ENCODE results near the gene FBXO11.

- TF ChIP-seq CREB5 (CRISPR knock-in tag; IDR thresholded peaks at IDR 0.05; ENCODE audit: low read depth), result no peak
- no peak for TF ChIP-seq CSRNP3 (CRISPR knock-in tag; IDR thresholded peaks at IDR 0.05)
- TF ChIP-seq RARB (CRISPR knock-in tag; IDR thresholded peaks at IDR 0.05), result no peak
- TF ChIP-seq ZNF70 (CRISPR knock-in tag; IDR thresholded peaks at IDR 0.05), result no peak
- TF ChIP-seq PPARA (CRISPR knock-in tag; IDR thresholded peaks at IDR 0.05; ENCODE audit: borderline replicate concordance), result no peak
- no peak for TF ChIP-seq POU6F1 (CRISPR knock-in tag; IDR thresholded peaks at IDR 0.05; ENCODE audit: borderline replicate concordance, low read depth)
- no peak for TF ChIP-seq ZFP30 (CRISPR knock-in tag; IDR thresholded peaks at IDR 0.05)
- no peak for TF ChIP-seq TOX (CRISPR knock-in tag; IDR thresholded peaks at IDR 0.05; ENCODE audit: borderline replicate concordance)
- TF ChIP-seq TSHZ2 (CRISPR knock-in tag; IDR thresholded peaks at IDR 0.05), result no peak
These were observed 14.0 kb downstream of the FBXO11 start for GRCh38 chr2:47892338-47892730.

All from SK-N-SH treated with all-trans-retinoic acid at 6 μM for 48 hours (cell line).